Measurements from ENCODE around the gene NKG7.
A peak's percentile ranks its signal among the peaks of the same experiment; 100 is the strongest.

DNA sequence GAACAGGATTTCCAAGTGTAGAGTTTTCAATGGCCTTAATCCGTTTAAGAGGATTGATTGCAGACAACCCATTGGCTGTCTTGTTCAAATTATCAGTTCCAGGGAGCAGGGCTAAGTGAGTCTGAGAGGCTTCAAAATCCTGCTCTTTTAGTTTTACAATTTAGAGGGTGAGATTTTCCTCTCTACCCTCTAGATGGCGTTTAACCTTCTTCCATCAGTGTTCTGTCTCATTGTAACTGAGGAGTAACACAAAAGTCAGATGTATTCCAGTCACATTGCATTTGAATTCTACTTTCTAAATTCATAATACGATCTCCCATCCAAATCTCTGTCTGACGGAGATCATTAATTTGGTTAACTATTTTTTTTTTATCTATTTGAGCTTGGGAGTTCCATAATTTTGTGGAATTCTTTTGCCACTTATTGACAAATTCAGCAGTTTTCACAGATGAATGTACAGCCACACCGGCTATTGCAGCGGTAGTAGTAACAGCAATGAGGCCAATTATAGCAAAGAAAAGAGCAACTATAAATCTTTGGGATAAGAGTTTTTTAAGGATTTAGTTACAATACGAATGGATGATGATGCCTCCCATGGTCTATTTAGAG is 25.7 kb upstream of the NKG7 start:
- TF ChIP-seq, protein P1, sequence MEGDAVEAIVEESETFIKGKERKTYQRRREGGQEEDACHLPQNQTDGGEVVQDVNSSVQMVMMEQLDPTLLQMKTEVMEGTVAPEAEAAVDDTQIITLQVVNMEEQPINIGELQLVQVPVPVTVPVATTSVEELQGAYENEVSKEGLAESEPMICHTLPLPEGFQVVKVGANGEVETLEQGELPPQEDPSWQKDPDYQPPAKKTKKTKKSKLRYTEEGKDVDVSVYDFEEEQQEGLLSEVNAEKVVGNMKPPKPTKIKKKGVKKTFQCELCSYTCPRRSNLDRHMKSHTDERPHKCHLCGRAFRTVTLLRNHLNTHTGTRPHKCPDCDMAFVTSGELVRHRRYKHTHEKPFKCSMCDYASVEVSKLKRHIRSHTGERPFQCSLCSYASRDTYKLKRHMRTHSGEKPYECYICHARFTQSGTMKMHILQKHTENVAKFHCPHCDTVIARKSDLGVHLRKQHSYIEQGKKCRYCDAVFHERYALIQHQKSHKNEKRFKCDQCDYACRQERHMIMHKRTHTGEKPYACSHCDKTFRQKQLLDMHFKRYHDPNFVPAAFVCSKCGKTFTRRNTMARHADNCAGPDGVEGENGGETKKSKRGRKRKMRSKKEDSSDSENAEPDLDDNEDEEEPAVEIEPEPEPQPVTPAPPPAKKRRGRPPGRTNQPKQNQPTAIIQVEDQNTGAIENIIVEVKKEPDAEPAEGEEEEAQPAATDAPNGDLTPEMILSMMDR (optimal IDR thresholded peaks at IDR 0.05 in 1 of 3, IDR thresholded peaks at IDR 0.05 in 1 of 3, conservative IDR thresholded peaks at IDR 0.05 in 1 of 3; ENCODE audit: extremely low read depth in 1 of 3, insufficient read depth in 2 of 3, low read length in 3 of 3): peak in 2 of 3 experiments; percentile 37 to 41
- TF ChIP-seq EZH2 (IDR thresholded peaks at IDR 0.05; ENCODE audit: low read length): no peak
